HEK293T (cell line): ENCODE results near the gene SLC26A8.

Experiments
- BHLHE40 ChIP-seq: fragments of 450-650 bp; IDR thresholded peaks from 2 replicates; pipeline ENCODE4 v1.6.1; 2016; ENCODE audit warnings: mild to moderate bottlenecking, moderate library complexity, borderline replicate concordance
- CTBP1 ChIP-seq: fragments of 450-650 bp; IDR thresholded peaks from 2 replicates; pipeline ENCODE4 v1.6.1; 2016; ENCODE audit warnings: borderline replicate concordance
- FOXA1 ChIP-seq: fragments of 450-650 bp; IDR thresholded peaks from 2 replicates; pipeline ENCODE4 v1.6.1; 2016; ENCODE audit warnings: mild to moderate bottlenecking
- FOXK2 ChIP-seq: fragments of 450-650 bp; IDR thresholded peaks from 2 replicates; pipeline ENCODE4 v1.6.1; 2016; ENCODE audit warnings: mild to moderate bottlenecking
- FOXM1 ChIP-seq: fragments of 450-650 bp; IDR thresholded peaks from 2 replicates; pipeline ENCODE4 v1.6.1; 2017; ENCODE audit warnings: mild to moderate bottlenecking, borderline replicate concordance
- HDGF ChIP-seq: fragments of 450-650 bp; IDR thresholded peaks from 2 replicates; pipeline ENCODE4 v1.6.1; 2017; ENCODE audit warnings: antibody characterized with exemption, borderline replicate concordance
- L3MBTL2 ChIP-seq: fragments of 450-650 bp; conservative IDR thresholded peaks from 2 replicates; pipeline ENCODE4 v1.6.1; 2016; ENCODE audit warnings: mild to moderate bottlenecking
- LEF1 ChIP-seq: fragments of 450-650 bp; IDR thresholded peaks from 2 replicates; pipeline ENCODE4 v1.6.1; 2017; ENCODE audit warnings: mild to moderate bottlenecking, borderline replicate concordance
- NFRKB ChIP-seq: fragments of 450-650 bp; IDR thresholded peaks from 2 replicates; pipeline ENCODE4 v1.6.1; 2016; ENCODE audit warnings: mild to moderate bottlenecking, moderate library complexity
- SP1 ChIP-seq: fragments of 450-650 bp; IDR thresholded peaks from 2 replicates; pipeline ENCODE4 v1.6.1; 2017
- SUZ12 ChIP-seq: fragments of 450-650 bp; IDR thresholded peaks from 2 replicates; pipeline ENCODE4 v1.6.1; 2016; ENCODE audit warnings: mild to moderate bottlenecking
- TARDBP ChIP-seq: fragments of 450-650 bp; IDR thresholded peaks from 2 replicates; pipeline ENCODE4 v1.6.1; 2016
- ZNF384 ChIP-seq: fragments of 450-650 bp; IDR thresholded peaks from 2 replicates; pipeline ENCODE4 v1.6.1; 2016
- TF ChIP-seq, protein P1 (sequence below): fragments of 450-650 bp; IDR thresholded peaks from 2 replicates; pipeline ENCODE4 v1.6.1; 2016

DNA sequence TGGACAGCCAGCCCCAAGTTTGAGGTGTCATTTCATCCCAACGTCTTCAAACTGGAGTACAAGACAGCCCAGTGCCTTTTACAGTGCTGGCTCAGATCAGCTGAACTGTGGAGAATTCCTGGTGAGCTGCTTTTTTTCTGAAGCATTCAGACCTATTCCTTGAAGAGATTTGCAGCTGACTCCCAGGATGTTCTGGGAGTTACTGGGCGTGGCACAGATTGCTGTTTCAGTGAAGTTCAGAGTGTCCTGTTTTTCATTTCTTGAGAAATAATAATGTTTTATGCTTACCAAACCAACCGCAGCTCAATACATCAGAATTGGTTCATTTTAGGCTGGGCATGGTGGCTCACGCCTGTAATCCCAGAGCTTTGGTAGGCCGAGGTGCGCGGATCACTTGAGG, 70.1 kb downstream of the SLC26A8 start:
- TF ChIP-seq FOXM1: no peak
- TF ChIP-seq FOXK2: no peak
- TF ChIP-seq TARDBP: no peak
- TF ChIP-seq ZNF384: no peak
- TF ChIP-seq SP1: no peak
- no peak for TF ChIP-seq BHLHE40
- TF ChIP-seq CTBP1: no peak
- TF ChIP-seq NFRKB: no peak
- TF ChIP-seq, protein P1, sequence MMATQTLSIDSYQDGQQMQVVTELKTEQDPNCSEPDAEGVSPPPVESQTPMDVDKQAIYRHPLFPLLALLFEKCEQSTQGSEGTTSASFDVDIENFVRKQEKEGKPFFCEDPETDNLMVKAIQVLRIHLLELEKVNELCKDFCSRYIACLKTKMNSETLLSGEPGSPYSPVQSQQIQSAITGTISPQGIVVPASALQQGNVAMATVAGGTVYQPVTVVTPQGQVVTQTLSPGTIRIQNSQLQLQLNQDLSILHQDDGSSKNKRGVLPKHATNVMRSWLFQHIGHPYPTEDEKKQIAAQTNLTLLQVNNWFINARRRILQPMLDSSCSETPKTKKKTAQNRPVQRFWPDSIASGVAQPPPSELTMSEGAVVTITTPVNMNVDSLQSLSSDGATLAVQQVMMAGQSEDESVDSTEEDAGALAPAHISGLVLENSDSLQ: no peak
- TF ChIP-seq SUZ12: no peak
- TF ChIP-seq HDGF: no peak
- TF ChIP-seq L3MBTL2: no peak
- TF ChIP-seq FOXA1: no peak
- no peak for TF ChIP-seq LEF1
